Right atrium auricular region (tissue), 2 donors: ENCODE measurements around the gene DYNLT4. TPM values are rescaled to one million over a fixed set of nuclear protein-coding genes. Genes with fewer than 3 reads are reported as not detected.
A peak's percentile ranks its signal among the peaks of the same experiment; 100 is the strongest.

Experiments
- DNase-seq: peaks from one replicate; pipeline ENCODE4 v3.0.0-alpha.2; 2019; ENCODE audit warnings: low spot score
- H3K27ac ChIP-seq, 2 donors: fragments of 200-600 bp; sonication (generic); 1 replicate in 1 of 2; 2 replicates in 1 of 2; pipeline ENCODE4 v1.5.1; 2016 to 2019
- H3K27me3 ChIP-seq, 2 donors: fragments of 200-600 bp; sonication (generic); one replicate each; pipeline versions ENCODE4 v1.5.1 to v1.6.0; 2017 to 2019
- H3K36me3 ChIP-seq: fragments of 200-600 bp; sonication (generic); one replicate; pipeline ENCODE4 v1.5.1; 2016
- H3K4me1 ChIP-seq, 2 donors: fragments of 200-600 bp; sonication (generic); one replicate each; pipeline versions ENCODE4 v1.5.1 to v1.6.0; 2017 to 2019
- H3K4me3 ChIP-seq, 2 donors: fragments of 200-600 bp; sonication (generic); 1 replicate in 1 of 2; 2 replicates in 1 of 2; pipeline ENCODE4 v1.5.1; 2017 to 2019; ENCODE audit warnings: mild to moderate bottlenecking in 1 of 2, moderate library complexity in 1 of 2
- H3K9me3 ChIP-seq, 2 donors: fragments of 200-600 bp; sonication (generic); one replicate each; pipeline ENCODE4 v1.5.1; 2019
- total RNA-seq, 2 donors: library from RNA; depleted of rRNA; stranded (reverse); fragments of >200 nt; gene quantifications; one replicate each; pipeline ENCODE4 v1.1.0, GENCODE V29; 2016
- TF ChIP-seq, protein P1 (sequence below), 2 donors: fragments of 200-600 bp; sonication (generic); IDR thresholded peaks; one replicate each; pipeline ENCODE4 v1.5.1; 2019; ENCODE audit warnings: antibody characterized with exemption in 2 of 2

The DYNLT4 gene
- total RNA-seq, 2 donors from 2014 or later = 2.4 TPM; not detected in 1

DNA sequence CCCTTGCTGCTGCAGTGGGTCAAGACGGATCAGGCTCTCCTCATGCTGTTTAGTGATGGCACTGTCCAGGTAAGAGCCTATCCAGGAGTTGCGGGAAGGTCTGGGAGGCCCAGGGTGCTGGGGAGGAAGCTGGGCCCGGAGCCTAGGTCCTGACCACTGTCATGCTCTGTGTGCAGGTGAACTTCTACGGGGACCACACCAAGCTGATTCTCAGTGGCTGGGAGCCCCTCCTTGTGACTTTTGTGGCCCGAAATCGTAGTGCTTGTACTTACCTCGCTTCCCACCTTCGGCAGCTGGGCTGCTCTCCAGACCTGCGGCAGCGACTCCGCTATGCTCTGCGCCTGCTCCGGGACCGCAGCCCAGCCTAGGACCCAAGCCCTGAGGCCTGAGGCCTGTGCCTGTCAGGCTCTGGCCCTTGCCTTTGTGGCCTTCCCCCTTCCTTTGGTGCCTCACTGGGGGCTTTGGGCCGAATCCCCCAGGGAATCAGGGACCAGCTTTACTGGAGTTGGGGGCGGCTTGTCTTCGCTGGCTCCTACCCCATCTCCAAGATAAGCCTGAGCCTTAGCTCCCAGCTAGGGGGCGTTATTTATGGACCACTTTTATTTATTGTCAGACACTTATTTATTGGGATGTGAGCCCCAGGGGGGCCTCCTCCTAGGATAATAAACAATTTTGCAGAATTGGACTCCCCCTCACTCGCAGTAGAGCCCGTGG is 1.7 kb downstream of the DYNLT4 start:
- no peak for DNase-seq
- H3K4me1 ChIP-seq = peaks cover 0 to 88% of the 10 kb centered on the region in 2 donors
- TF ChIP-seq, protein P1, sequence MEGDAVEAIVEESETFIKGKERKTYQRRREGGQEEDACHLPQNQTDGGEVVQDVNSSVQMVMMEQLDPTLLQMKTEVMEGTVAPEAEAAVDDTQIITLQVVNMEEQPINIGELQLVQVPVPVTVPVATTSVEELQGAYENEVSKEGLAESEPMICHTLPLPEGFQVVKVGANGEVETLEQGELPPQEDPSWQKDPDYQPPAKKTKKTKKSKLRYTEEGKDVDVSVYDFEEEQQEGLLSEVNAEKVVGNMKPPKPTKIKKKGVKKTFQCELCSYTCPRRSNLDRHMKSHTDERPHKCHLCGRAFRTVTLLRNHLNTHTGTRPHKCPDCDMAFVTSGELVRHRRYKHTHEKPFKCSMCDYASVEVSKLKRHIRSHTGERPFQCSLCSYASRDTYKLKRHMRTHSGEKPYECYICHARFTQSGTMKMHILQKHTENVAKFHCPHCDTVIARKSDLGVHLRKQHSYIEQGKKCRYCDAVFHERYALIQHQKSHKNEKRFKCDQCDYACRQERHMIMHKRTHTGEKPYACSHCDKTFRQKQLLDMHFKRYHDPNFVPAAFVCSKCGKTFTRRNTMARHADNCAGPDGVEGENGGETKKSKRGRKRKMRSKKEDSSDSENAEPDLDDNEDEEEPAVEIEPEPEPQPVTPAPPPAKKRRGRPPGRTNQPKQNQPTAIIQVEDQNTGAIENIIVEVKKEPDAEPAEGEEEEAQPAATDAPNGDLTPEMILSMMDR (IDR thresholded peaks at IDR 0.05) = no peak
- no peaks in the 10 kb centered on the region for H3K27me3 ChIP-seq
- H3K36me3 ChIP-seq = peaks cover 44% of the 10 kb centered on the region
- H3K27ac ChIP-seq = peak overlapping the region; percentile 94 to 96
- no peaks in the 10 kb centered on the region for H3K9me3 ChIP-seq
- H3K4me3 ChIP-seq = no peak overlapping the region

DNA sequence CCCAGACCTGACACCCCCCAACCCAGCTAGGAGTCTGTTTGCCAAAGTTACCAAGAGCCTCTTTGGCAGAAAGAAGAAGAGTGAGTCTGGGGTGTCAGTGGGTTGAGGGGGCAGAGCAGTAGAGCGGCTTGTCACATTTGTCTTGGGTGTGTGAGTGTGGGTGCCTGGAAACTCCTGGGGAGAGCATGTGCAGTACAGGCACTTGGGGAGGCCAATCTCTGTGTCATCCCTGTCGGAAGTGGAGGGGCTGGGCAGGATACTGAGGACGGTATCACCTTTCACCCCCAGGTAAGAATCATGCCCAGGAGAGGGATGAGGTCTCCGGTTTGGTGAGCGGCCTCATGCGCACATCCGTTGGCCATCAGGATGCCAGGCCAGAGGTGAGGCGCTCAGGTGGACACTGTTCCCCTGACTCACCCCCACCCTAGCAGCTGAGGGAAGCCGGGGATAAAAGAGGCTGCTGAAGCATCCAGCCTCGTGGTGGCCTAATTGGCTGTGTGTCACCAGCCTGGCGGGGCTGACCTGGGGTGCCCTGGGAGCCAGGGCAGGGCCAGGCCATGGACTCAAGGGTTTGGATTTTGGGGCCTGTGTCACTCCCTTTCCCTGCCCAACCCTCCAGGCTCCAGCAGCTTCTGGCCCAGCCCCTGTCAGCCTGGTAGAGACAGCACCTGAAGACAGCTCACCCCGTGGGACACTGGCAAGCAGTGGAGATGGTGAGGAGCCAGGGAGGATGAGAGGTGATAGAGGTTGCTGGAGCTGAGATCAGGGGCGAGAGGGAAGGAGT is 3.6 kb downstream of the DYNLT4 start:
- Histone ChIP-seq H3K9me3 (no peaks in the 10 kb centered on the region), H3K4me1 (peaks cover 0 to 75% of the 10 kb centered on the region in 2 donors), H3K4me3 (no peak overlapping the region), H3K27me3 (no peaks in the 10 kb centered on the region), H3K27ac (peak overlapping the region; percentile 61 to 93), H3K36me3 (peaks cover 44% of the 10 kb centered on the region)
- no peak for DNase-seq
- TF ChIP-seq, protein P1 (IDR thresholded peaks at IDR 0.05) = no peak

DNA sequence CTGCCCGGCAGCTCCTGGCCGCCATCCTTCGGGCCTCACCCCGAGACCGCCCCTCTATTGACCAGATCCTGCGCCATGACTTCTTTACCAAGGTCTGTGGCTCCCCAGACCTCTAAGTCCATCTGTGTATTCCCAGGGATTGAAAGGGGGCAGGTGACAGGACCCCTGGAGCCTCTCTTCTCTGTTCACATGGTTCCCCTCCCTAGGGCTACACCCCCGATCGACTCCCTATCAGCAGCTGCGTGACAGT is 4.2 kb downstream of the DYNLT4 start:
- Histone ChIP-seq H3K27ac (peak overlapping the region; percentile 61 to 93), H3K9me3 (no peaks in the 10 kb centered on the region), H3K36me3 (peaks cover 44% of the 10 kb centered on the region), H3K27me3 (no peaks in the 10 kb centered on the region), H3K4me3 (peak overlapping the region in 1 of 2 donors; percentile 78), H3K4me1 (peaks cover 0 to 70% of the 10 kb centered on the region in 2 donors)
- no peak for DNase-seq
- TF ChIP-seq, protein P1 (IDR thresholded peaks at IDR 0.05) = no peak

DNA sequence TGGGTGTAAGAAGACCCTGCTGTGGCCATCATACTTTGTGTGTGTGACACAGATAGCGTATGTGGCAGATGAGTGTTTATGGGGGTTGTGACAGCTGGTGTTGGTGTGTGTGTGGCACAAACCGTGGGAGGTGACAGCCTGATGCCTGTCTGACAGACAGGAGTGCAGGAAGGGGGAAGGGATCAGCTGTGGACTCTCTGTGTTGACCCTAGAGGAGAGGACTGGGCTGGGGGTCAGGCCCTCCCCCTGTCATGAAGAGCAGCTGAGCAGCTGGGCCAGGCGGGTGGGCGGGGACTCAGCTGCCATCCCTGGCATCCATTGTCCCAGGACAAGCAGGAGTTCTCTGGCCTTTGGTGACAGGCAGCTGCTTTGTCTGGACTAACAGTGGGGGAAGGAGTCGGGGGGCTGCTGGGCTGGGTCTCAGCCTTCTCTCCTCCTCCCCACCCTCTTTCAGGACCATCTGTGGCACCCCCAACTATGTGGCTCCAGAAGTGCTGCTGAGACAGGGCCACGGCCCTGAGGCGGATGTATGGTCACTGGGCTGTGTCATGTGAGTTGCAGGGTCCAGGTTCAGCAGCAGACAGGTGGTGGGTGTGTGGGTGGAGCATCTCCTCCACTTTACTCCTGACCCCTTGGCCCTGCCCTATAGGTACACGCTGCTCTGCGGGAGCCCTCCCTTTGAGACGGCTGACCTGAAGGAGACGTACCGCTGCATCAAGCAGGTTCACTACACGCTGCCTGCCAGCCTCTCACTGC is 4.7 kb downstream of the DYNLT4 start:
- DNase-seq = no peak
- H3K36me3 ChIP-seq = peaks cover 44% of the 10 kb centered on the region
- H3K4me3 ChIP-seq = peak overlapping the region; percentile 78 to 92
- H3K27ac ChIP-seq = peak overlapping the region; percentile 61 to 93
- H3K27me3 ChIP-seq = no peaks in the 10 kb centered on the region
- TF ChIP-seq, protein P1 (IDR thresholded peaks at IDR 0.05) = no peak
- no peaks in the 10 kb centered on the region for H3K9me3 ChIP-seq
- H3K4me1 ChIP-seq = peaks cover 0 to 65% of the 10 kb centered on the region in 2 donors

DNA sequence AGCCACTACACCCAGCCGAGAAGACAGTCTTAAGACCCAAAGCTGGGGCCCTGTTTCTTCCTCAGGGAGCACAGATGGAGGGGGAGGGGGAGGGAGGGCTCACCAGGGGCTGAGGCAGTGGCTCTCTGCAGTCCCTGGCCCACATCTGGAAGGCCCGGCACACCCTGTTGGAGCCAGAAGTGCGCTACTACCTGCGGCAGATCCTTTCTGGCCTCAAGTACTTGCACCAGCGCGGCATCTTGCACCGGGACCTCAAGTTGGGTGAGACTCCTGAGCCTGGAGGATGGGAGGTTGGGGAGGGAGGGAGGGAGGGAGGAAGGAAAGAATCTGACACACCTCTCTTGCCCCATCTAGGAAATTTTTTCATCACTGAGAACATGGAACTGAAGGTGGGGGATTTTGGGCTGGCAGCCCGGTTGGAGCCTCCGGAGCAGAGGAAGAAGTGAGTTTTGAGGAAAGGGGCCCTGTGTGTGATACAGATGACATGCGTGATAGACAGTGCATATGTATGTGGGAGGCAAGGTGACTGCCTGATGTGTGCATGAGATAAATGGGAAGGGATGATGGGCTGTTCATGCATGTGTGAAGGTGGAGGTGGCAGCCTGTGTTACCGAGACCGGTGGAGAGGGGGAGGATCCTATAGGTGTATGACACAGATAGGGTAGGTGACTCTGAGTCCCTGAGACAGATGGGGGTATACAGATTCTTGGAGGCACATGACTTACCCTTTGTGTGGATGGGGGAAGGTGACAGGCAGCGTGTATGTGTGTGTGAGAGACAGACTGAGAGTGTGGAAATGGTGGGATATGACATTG is 5.5 kb downstream of the DYNLT4 start:
- DNase-seq = no peak
- Histone ChIP-seq H3K27me3 (no peaks in the 10 kb centered on the region), H3K4me3 (peak overlapping the region; percentile 78 to 92), H3K36me3 (peaks cover 43% of the 10 kb centered on the region), H3K4me1 (peaks cover 0 to 57% of the 10 kb centered on the region in 2 donors), H3K9me3 (no peaks in the 10 kb centered on the region), H3K27ac (peak overlapping the region; percentile 61 to 93)
- TF ChIP-seq, protein P1 (IDR thresholded peaks at IDR 0.05) = no peak
